OCI-LY3 (cell line): ENCODE results near the gene SPON1.

ENCODE experiments used
- H2AFZ ChIP-seq: fragments of 200-600, 300-600 bp; shearing (Covaris generic); 2 replicates; pipeline ENCODE4 v1.6.0; 2014; ENCODE audit warnings: antibody characterized with exemption, low read depth, low read length
- H3K27ac ChIP-seq: fragments of 200-600, 300-600 bp; sonication (generic); 2 replicates; pipeline ENCODE4 v1.5.1; 2014; ENCODE audit warnings: mild to moderate bottlenecking, low read length, moderate library complexity, mixed read lengths
- H3K27me3 ChIP-seq: fragments of 200-600, 300-600 bp; sonication (generic); 2 replicates; pipeline ENCODE4 v1.6.1; 2014; ENCODE audit warnings: low read depth, low read length, mixed read lengths
- H3K36me3 ChIP-seq: fragments of 200-600, 300-600 bp; sonication (generic); replicated peaks from 2 replicates; pipeline ENCODE3; 2014; ENCODE audit warnings: low read depth, low read length, mixed read lengths
- H3K4me1 ChIP-seq: fragments of 300-600, 200-600 bp; sonication (generic); 2 replicates; pipeline ENCODE4 v1.6.1; 2014; ENCODE audit warnings: low read length, mixed read lengths
- H3K4me2 ChIP-seq: fragments of 200-600, 300-600 bp; sonication (generic); 2 replicates; pipeline ENCODE4 v1.6.1; 2014; ENCODE audit warnings: low read length, mixed read lengths
- H3K4me3 ChIP-seq: fragments of 300-600, 200-600 bp; sonication (generic); 2 replicates; pipeline ENCODE4 v1.5.1; 2014; ENCODE audit warnings: antibody characterized with exemption, mild to moderate bottlenecking, low read length, moderate library complexity
- H3K79me2 ChIP-seq: fragments of 300-600, 200-600 bp; shearing (Covaris generic); 2 replicates; pipeline ENCODE4 v1.6.1; 2014; ENCODE audit warnings: mild to moderate bottlenecking, low read length, mixed read lengths
- H3K9ac ChIP-seq: fragments of 300-600, 200-600 bp; shearing (Covaris generic); 2 replicates; pipeline ENCODE4 v1.6.0; 2014; ENCODE audit warnings: mild to moderate bottlenecking, low read length, moderate library complexity
- H3K9me3 ChIP-seq: fragments of 200-600, 300-600 bp; shearing (Covaris generic); 2 replicates; pipeline ENCODE4 v1.6.1; 2014; ENCODE audit warnings: low read length, mixed read lengths; ENCODE audit not compliant: insufficient read depth
- H4K20me1 ChIP-seq: fragments of 200-600, 300-600 bp; sonication (generic); 2 replicates; pipeline ENCODE4 v1.6.1; 2016; ENCODE audit warnings: low read length, mixed read lengths; ENCODE audit not compliant: insufficient read depth
- EZH2phosphoT487 ChIP-seq: fragments of 200-600 bp; shearing (Covaris generic); IDR thresholded peaks from 2 replicates; pipeline ENCODE4 v1.6.1; 2018; ENCODE audit warnings: antibody characterized with exemption, mixed run types, low read depth
- TF ChIP-seq, protein P1 (sequence below): fragments of 200-600, 300-600 bp; sonication (generic); IDR thresholded peaks from 2 replicates; pipeline ENCODE4 v1.5.1; 2014; ENCODE audit warnings: antibody characterized with exemption, low read length, low read depth

Gene SPON1

DNA sequence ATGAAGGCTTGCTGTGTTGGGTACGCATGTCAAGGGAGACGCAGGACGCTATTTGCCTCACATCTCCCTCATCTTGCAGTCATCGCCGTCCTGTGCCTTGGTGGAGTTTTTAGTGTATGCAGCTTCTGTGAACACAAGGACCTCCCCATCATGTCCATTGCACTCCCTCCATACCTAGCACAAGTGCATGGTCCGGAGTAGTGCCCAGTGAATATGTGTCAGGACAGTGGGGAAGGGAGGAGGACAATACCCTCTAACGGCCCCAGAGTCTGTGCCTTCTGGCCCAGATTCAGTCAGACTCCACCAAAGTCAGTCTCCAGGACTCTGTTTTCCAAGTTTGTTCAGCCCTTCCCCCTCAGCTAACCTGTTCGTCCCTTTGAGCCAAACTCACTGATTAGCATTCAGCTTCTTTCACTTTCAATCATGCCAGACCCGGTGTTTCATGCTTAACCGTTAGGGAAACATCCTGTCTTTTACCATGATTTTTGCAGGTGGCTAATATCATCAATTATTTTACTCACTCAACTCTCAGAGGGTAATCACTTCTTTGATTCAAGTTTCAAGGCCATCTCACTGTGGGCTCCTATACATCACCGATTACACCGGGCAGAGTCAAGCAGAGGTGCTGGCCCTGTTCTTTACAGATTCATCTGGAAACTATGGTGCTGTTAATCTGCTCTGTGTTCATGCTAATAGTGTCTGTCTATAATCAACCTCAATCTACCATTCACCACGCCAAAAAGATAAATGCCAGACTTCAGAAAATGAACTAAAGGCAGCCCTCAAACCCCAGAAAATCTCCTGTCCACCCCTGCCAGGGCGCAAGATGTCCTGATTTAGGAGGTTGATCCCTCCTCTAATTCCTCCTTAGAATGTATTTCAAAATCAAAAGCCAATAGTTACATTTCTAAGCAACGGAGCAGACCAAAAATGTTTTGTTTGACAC is 240.0 kb downstream of the SPON1 start:
- H4K20me1 ChIP-seq = no peaks in the 10 kb centered on the region
- H3K9ac ChIP-seq = peak overlapping the region; percentile 24; the same call in 1 of the 2 replicates
- peak overlapping the region; percentile 92 for H2AFZ ChIP-seq
- no peak for TF ChIP-seq EZH2phosphoT487
- no peaks in the 10 kb centered on the region for H3K9me3 ChIP-seq
- H3K4me1 ChIP-seq = peaks cover 16% of the 10 kb centered on the region
- peak overlapping the region; percentile 17; the same call in 1 of the 2 replicates for H3K27ac ChIP-seq
- H3K4me2 ChIP-seq = peak overlapping the region; percentile 84
- H3K4me3 ChIP-seq = peak overlapping the region; percentile 69
- H3K36me3 ChIP-seq = no peaks in the 10 kb centered on the region
- no peaks in the 10 kb centered on the region for H3K27me3 ChIP-seq
- no peaks in the 10 kb centered on the region for H3K79me2 ChIP-seq

DNA sequence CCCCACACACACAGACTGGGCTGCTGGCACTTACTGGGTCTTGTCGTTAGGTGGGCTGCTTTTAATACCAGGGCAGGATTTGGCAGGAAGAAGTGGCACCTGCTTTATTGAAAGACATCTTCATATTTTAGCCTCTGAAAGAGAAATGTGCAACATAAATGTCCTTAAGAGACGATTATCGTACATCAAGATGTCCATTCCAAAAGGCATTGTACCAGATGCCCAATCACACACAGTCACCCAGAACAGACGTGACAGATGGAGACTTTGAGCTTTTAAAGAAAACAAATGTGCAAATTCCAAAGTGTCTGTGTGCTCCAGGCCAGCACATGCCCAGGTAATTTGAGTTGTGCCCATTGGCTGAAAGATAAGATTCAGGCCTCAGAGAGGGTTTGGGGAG is 240.8 kb downstream of the SPON1 start:
- Histone ChIP-seq H3K36me3 (no peaks in the 10 kb centered on the region), H3K9ac (no peak overlapping the region), H3K79me2 (no peaks in the 10 kb centered on the region), H3K27ac (no peak overlapping the region), H3K4me1 (peaks cover 16% of the 10 kb centered on the region), H4K20me1 (no peaks in the 10 kb centered on the region), H3K4me3 (no peak overlapping the region), H2AFZ (no peak overlapping the region), H3K4me2 (no peak overlapping the region), H3K27me3 (no peaks in the 10 kb centered on the region), H3K9me3 (no peaks in the 10 kb centered on the region)
- TF ChIP-seq EZH2phosphoT487 = no peak
- TF ChIP-seq, protein P1, sequence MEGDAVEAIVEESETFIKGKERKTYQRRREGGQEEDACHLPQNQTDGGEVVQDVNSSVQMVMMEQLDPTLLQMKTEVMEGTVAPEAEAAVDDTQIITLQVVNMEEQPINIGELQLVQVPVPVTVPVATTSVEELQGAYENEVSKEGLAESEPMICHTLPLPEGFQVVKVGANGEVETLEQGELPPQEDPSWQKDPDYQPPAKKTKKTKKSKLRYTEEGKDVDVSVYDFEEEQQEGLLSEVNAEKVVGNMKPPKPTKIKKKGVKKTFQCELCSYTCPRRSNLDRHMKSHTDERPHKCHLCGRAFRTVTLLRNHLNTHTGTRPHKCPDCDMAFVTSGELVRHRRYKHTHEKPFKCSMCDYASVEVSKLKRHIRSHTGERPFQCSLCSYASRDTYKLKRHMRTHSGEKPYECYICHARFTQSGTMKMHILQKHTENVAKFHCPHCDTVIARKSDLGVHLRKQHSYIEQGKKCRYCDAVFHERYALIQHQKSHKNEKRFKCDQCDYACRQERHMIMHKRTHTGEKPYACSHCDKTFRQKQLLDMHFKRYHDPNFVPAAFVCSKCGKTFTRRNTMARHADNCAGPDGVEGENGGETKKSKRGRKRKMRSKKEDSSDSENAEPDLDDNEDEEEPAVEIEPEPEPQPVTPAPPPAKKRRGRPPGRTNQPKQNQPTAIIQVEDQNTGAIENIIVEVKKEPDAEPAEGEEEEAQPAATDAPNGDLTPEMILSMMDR = no peak

DNA sequence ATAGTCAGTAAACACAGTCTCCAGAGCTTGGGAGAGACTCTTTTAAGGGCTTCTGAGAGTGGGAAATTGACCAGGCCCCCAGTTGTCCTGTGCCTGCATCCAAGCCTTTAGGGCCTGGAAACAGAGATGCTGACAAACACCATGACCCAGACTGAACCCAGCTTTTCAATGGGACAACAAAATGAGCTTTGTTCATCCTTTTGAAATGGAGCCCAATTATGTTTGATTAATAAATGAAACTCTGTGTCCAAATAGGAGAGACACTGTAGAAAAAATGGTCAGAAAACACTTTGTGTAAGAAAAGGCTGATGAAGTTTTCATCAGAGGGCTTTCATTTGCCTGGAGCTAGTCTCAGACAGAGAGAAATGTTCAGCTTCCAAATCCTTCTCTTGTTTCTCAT is 250.5 kb downstream of the SPON1 start:
- no peak overlapping the region for H3K4me3 ChIP-seq
- H3K9ac ChIP-seq = no peak overlapping the region
- H3K79me2 ChIP-seq = no peaks in the 10 kb centered on the region
- H3K4me2 ChIP-seq = no peak overlapping the region
- no peaks in the 10 kb centered on the region for H3K4me1 ChIP-seq
- TF ChIP-seq, protein P1 = no peak
- H2AFZ ChIP-seq = no peak overlapping the region
- peaks cover 15% of the 10 kb centered on the region for H3K27me3 ChIP-seq
- H3K9me3 ChIP-seq = no peaks in the 10 kb centered on the region
- no peaks in the 10 kb centered on the region for H3K36me3 ChIP-seq
- H3K27ac ChIP-seq = no peak overlapping the region
- no peaks in the 10 kb centered on the region for H4K20me1 ChIP-seq

DNA sequence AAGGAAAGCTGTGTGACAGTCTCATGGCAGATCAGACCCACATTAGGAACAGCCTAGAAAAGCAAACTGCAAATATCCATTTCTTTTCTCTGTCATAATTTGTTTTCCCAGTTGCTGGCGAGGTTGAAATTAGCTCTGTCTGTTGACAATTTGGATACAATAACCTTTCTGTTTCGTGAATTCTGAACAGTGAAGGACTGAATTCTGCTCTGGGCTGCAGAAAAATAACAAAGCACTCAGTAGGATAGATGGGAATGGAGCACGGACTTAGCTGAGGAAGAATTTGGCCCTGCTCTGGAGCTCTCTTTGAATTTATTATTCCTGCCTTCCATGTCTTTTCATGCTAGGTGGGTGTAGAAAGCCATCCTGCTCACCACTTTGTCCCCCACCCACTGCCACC is 256.2 kb downstream of the SPON1 start:
- TF ChIP-seq, protein P1 = no peak
- TF ChIP-seq EZH2phosphoT487 = no peak
- no peaks in the 10 kb centered on the region for H4K20me1 ChIP-seq
- no peaks in the 10 kb centered on the region for H3K9me3 ChIP-seq

More for the DNA sequence above, 256.2 kb downstream of the SPON1 start:
- Histone ChIP-seq H3K36me3 (no peaks in the 10 kb centered on the region), H3K27me3 (peaks cover 15% of the 10 kb centered on the region), H2AFZ (no peak overlapping the region), H3K9ac (no peak overlapping the region), H3K4me2 (no peak overlapping the region), H3K4me1 (no peaks in the 10 kb centered on the region), H3K27ac (no peak overlapping the region), H3K4me3 (no peak overlapping the region), H3K79me2 (no peaks in the 10 kb centered on the region)
